DMS53 treated with DMSO at 0.1 percent for 48 hours (cell line): ENCODE data around the gene MC5R.
"Not testable (repeated sequence)": the region's sequence is repeated elsewhere in the genome, so short reads cannot be mapped to it uniquely, and the experiment has no call there.

Experiments used
- DNase-seq: peaks from one replicate; lab custom pipeline; 2025; ENCODE audit not compliant: unreplicated experiment; lab: John Stamatoyannopoulos, UW

Gene MC5R

DNA sequence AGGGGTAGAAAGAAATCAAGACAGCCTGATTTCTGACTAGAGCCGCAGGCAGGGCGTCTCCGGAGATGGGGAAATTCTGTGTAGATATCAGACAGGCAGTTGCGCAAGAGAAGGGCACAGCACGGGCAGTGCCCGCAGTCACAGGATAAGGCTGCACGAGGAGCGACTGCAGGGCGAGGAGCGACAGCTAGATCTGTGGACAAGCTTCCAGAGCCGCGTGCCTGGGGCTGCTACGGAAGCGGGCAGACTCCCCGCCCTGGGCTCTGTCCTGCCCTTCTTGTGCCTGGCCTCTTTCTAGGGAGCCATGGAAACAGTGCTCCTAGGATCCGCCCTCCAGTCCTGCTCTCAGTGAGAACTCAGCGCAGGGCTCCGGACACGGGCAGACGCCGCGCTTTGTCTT, 12.6 kb downstream of the MC5R start:
- DNase-seq, result no peak

DNA sequence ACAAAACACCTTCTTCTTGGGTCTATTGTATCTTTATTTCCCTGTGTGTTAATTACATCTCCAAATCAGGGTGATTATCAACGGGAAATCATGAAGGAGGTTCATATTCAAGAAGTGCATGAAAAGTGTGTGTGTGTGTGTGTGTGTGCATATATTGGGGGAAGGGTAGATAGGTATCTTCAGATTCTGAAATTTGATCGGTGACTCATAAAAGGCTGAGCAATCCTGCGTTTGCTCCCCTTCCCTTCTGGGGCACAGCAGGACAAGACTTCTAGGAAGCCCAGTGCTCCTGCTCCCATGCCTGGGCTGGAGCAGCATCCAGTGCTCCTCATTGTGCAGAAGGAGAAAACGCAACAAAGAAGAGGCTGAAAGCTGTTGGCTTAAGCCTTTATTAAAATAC, 25.8 kb downstream of the MC5R start:
- DNase-seq, result no peak

DNA sequence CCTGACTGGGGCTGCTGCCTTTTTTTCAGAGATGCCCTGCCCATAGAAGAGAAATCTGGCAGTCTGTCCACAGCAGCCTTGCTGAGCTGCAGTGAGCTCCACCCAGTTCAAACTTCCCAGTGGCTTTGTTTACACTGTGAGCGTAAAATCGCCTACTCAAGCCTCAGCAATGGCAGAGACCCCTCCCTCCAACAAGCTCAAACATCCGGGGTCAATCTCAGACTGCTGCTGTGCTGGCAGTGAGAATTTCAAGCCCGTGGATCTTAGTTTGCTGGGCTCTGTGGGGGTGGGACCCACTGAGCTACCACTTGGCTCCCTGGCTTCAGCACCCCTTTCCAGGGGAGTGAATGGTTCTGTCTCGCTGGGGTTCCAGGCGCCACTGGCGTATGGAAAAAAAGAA, 38.9 kb downstream of the MC5R start:
- DNase-seq, result not testable (repeated sequence)

DNA sequence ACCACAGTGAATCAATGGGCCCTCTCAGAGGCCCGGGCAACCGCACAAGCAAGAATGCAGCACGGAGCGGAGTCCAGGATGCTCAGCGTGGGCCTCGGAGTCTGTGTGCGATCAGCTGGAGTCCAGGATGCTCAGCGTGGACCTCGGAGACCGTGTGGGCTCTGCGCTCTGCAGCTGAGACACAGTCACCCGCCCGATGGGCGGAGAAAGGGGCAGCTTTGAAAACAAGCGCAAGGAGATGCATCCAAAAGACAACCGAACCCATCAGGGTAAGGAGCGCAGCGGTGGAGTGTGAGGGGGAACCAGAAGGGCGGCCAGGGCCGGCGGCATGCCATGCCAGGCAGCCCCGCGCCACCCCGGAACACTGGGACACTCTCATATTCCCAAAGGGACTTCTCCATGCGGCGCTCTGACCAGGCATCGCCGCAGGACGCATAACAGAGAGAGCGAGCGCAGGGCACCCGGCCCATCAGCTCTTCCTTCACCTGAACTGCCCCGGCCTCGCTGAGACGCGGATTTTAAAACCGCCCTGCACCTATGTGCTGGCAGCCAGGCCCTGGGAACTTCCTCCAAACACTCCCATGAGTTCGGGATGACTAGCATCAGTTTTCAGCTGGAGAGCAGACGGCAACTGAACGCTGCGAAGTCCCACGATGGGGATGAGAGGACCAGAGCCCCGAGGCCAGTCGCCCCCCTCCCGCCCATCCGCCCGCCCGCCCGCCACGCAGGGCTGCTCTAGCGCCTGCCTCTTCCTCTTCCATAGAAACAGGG, 44.7 kb downstream of the MC5R start:
- DNase-seq, result no peak

DNA sequence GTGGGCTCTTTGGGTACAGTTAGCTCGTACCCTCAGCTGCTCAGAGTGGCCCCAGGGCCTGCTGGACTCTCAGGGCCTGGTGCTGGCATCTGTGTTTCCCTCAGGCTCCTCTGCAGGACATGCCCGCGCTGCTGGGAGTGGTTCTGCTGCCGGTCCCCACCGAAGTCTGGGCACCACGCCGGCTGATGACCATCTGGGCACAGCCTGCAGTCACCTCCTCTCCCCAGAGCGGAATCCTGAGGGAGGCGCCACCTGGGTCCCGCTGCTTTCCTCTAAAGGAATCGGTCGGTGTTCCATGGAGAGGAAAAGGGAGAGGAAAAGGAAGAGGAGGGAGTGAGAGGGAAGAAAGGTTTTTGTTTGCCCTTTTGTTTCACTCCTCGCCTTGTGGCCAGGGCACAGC, 47.8 kb downstream of the MC5R start:
- DNase-seq, result no peak

DNA sequence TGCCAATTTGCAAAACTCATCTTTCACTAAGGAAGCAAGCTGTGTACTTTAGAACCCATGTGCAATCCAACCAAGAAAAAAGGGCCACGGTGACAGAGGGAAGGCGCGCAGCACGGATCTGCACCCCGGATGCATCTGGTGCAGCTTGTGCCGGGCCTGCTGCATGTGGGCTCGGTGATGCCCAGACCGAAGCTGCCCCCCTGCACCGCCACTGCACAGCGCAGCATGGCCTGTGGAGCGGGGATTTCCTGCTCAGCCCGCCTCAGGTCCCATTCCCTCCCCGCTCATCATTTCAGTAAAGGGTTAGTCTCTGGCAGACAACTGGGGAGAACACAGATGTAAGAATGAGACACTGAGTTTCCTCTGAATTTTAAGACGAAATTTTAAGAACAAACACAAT, 48.4 kb downstream of the MC5R start:
- DNase-seq, result no peak

DNA sequence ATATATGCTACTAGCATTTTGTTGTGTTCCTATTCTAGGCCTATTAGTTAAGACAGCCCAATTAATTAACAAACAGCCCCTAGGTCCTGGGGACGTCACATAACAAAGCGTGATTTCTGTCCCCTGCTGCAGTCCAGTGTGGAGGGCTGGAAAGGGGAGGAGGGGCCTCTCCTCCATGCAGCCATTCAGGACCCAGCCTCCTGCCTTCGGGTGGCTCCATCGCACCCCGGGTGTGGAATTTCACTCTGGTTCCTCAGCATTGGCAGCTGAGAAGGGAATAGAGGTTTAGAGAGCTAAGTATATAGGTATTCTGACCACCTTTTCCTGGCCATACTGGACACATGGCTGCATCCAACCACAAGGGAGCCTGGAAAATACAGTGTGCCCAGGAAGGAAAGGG, 49.0 kb downstream of the MC5R start:
- DNase-seq, result no peak

DNA sequence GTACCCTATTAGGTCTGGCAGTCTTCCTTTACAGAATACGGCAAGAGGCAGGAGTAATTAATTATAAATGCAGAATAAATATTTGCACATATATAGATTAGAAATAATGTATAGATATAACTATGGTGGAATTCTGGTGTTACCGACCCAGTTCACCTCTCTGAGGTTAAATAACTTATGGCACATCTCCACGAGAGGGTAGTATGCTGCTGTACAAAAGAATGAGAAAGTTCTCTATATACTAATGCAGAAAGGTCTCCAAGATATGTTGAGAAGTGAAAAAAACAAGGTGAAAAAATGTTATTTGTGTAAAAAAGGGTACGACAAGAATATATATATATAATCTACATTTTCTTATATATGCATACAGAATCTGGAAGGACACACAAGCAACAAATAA, 50.6 kb downstream of the MC5R start:
- DNase-seq, result no peak
